ENCODE data around the gene DDX18.
A peak's percentile ranks its signal among the peaks of the same experiment; 100 is the strongest.
"Not testable (repeated sequence)": the region's sequence is repeated elsewhere in the genome, so short reads cannot be mapped to it uniquely, and the experiment has no call there.

The DDX18 gene

GRCh38 chr2:117814417-117815264, at the start of gene DDX18:
DDX18 (plus strand) TSS chr2:117814691; CDS start chr2:117814778, 87 bp downstream.
- peak; percentile 96 for DNase-seq (ENCODE audit: low read depth)

GRCh38 chr2:117770730-117771129, 43.8 kb upstream of the DDX18 start:
- DNase-seq (ENCODE audit: low read depth): no peak

GRCh38 chr2:117771969-117772630, 42.4 kb upstream of the DDX18 start:
- DNase-seq (ENCODE audit: low read depth): no peak

GRCh38 chr2:117774716-117775115, 39.8 kb upstream of the DDX18 start:
- no peak for DNase-seq (ENCODE audit: low read depth)

GRCh38 chr2:117775703-117776219, 38.7 kb upstream of the DDX18 start:
- no peak for DNase-seq (ENCODE audit: low read depth)

GRCh38 chr2:117776888-117777287, 37.6 kb upstream of the DDX18 start:
- no peak for DNase-seq (ENCODE audit: low read depth)

DNA sequence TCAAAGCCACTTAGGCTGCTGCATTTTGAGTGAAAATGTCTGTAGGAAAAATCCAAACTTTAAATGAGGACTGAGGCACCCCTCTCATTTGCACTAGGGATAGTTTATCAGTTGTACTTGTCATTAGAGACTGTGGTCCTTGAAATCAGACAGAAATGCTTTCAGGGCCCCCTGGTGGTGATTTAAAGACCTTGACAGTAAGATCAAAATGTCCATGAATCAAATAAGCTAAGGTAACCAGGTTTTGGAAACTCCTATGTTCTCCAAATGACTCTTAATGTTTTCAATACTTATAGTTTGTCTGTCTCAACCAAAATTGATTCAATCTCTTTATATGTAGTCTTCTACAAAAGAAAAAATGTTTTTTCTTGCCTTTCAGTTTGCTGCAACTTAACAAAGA, 28.8 kb upstream of the DDX18 start:
- peak; percentile 14 for DNase-seq (ENCODE audit: low read depth)

- no peak for DNase-seq (ENCODE audit: low read depth)
These were observed 28.0 kb upstream of the DDX18 start for GRCh38 chr2:117786520-117786919.

- DNase-seq (ENCODE audit: low read depth): no peak
These were observed 25.0 kb upstream of the DDX18 start for GRCh38 chr2:117789505-117789904.

GRCh38 chr2:117794668-117795067, 19.8 kb upstream of the DDX18 start:
- DNase-seq (ENCODE audit: low read depth): no peak

DNA sequence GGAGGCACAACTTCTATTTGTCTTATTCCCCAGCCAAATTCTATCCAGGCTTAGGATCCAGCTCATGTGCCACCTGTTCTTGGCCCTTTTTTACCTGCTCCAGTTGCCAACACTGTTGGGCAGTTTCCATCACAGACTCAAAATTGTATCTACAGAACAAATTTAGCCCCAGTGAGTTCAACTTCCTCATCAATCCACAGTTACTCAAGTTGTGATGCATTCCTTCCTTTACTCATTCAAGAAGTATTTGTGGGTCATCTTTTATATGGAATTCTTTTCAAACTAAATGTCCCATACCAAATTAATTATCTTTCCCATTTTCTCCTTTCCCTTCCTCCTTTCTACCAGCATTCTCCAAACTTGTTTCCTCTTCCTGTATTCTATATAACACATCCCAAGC, 12.7 kb upstream of the DDX18 start:
- no peak for DNase-seq (ENCODE audit: low read depth)

- not testable (repeated sequence) for DNase-seq (ENCODE audit: low read depth)
These were observed 10.7 kb upstream of the DDX18 start for GRCh38 chr2:117803644-117804325.

DNA sequence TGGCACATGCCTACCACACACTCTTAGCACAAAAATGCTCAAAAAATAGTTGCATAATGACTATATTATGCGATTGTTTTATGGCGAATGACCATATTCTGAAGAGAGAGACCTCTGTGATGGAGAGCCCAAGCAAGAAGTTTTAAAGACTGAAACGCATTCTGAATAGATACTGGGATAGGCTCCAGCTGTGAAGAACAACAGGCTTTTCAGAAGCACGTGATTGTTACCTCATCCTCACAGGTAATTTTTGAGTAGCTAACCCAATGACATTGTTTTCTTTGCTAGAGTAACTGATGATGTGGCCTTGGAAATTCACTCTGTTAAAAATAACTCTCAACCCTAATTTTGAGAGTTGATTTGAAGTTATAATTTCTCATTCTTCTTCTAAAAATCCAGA, 2.0 kb upstream of the DDX18 start:
- DNase-seq (ENCODE audit: low read depth): no peak

DNA sequence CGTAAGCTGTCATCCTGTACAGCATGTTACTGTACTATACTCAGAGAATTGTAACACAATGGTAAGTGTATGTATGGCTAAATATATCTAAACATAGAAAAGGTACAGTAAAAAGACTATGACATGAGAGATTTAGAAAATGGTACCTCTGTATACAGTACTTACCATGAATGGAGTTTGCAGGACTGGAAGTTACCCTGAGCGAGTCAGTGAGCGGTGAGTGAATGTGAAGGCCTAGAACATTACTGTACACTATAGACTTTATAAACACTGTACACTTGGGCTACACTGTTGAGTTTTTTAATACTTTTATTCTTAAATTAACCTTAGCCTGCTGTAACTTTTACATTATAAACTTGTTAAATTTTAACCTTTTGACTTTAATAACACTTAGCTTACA, 1.5 kb downstream of the DDX18 start:
- DNase-seq (ENCODE audit: low read depth): no peak

GRCh38 chr2:117818921-117819320, 4.4 kb downstream of the DDX18 start:
- DNase-seq (ENCODE audit: low read depth): no peak

GRCh38 chr2:117820444-117820843, 6.0 kb downstream of the DDX18 start:
- no peak for DNase-seq (ENCODE audit: low read depth)

DNA sequence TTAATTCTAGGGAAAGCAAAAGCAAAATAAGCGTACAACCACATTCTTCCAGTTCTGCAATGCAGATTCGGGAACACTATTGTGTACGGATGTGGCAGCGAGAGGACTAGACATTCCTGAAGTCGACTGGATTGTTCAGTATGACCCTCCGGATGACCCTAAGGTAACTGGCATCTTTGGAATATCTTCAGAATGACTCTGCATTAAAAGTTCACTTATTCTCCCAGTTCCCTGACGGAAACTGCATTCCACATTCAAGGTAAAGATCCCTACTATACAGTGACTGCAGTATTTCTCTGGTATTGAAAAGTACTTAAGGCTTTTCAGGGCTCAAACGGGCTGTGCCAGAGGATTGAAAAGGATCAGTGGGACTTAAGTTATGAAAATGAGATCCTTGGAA, 10.9 kb downstream of the DDX18 start:
- DNase-seq (ENCODE audit: low read depth): no peak

GRCh38 chr2:117827464-117827863, 13.0 kb downstream of the DDX18 start:
- not testable (repeated sequence) for DNase-seq (ENCODE audit: low read depth)

GRCh38 chr2:117828870-117829269, 14.4 kb downstream of the DDX18 start:
- no peak for DNase-seq (ENCODE audit: low read depth)

DNA sequence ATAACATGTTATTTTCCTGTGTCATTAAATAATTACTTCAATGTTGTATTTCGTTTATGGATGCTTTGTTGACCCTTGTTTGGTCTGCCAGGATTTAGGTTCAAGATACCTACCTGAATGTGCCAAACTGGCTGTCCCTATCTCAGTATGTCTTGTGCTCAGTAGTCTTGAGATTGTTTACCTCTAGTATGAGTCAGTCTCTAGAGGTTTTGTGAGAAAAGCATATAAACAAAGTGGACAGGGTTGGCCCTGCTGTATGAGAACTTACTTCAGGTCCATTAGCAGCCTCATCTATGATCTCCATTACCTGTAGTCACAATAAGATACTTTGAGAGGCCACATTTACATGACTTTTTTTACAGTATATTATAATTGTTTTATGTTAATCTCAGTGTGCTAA, 17.8 kb downstream of the DDX18 start:
- no peak for DNase-seq (ENCODE audit: low read depth)

DNA sequence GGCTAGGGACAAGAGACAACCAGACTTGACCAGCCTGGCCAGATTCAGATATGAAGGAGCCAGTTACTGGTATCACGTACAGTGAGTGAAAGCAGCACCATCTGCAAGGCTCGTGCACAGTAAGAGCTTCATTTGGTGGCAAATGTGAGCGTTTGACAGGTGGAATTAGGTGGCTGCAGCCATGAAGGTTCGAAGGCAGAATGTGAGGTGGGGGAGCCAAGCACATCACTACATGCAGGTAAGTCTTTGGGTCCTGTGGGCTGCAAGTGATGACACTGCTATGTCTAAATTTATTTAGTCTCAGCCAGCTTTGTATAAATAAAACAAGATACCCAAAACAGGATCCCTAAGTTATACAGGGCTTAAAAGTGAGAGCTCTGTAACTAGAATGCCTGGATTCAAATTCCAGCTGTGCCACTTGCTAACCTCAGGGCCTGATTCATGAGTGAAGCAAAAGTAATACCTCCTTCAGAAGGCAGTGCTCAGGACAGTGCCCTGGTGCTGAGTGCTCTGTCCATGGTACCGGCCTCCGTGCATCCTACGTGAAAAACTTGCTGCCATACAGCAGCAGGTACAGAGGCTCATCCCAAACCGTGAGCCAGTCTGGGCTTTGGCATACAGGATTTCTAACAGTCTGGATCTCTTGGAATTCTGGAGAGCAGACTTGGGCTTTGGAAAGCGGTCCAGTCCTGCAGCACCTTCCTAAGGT, 18.6 kb downstream of the DDX18 start:
- DNase-seq (ENCODE audit: low read depth): no peak

- DNase-seq (ENCODE audit: low read depth): no peak
These were observed 19.4 kb downstream of the DDX18 start for GRCh38 chr2:117833911-117834310.
